Fibroblast of upper back skin (primary cell): ENCODE measurements around the gene CYP26A1.
A peak's percentile ranks its signal among the peaks of the same experiment; 100 is the strongest.

Source experiments
- DNase-seq: peaks from one replicate; pipeline ENCODE4 v3.0.0-alpha.2; 2013

Gene CYP26A1

DNA sequence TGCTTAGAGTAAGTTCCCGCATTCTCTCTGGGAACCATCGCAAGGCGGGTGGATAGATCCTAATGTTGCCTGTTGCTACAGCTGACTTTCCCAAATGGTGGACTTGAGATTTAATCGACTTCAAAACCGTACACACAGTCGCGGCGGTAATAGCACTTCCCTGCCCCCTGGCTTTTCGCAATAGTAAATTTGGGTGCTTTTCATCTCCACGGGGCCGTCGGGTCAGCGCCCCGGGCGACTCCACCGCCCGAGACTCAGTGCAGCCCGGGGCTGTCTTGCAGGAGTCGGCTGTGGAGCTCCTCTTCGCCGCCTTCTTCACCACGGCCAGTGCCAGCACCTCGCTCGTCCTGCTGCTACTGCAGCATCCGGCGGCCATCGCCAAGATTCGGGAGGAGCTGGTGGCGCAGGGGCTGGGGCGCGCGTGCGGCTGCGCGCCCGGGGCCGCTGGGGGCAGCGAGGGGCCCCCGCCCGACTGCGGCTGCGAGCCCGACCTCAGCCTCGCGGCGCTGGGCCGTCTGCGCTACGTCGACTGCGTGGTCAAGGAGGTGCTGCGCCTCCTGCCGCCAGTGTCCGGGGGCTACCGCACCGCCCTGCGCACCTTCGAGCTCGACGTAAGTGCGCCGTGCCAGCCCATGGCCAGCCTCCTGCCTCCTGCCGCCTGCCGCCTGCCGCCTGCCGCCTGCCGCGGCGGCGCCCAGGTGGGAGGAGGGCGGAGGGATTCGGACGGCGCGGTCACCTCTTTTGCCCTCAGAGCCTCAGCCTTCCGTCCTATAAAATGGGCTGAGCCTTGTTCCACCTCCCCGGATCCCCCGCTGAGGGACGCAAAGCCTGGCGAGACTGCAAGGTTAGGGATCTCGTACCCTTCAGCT lies 7.8 kb upstream of the CYP26A1 start:
- no peak for DNase-seq

DNA sequence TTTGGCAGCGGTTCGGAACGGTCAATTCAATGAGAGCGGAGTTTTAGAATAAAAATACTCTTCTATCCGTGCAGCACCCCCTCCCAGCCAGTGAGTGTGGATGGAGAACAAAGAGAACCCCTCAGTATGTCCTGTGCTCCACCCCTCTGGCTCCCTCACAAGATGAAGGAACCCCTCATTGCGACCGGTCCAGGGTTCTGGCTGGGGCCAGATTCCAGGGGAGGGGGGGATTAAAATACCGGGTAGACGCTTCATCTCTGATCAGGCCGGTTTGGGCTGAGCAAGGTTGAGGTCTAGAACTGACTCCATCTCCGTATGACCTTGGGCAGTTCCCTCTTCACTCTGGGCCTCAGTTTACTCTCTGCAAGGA lies 7.2 kb upstream of the CYP26A1 start:
- no peak for DNase-seq

DNA sequence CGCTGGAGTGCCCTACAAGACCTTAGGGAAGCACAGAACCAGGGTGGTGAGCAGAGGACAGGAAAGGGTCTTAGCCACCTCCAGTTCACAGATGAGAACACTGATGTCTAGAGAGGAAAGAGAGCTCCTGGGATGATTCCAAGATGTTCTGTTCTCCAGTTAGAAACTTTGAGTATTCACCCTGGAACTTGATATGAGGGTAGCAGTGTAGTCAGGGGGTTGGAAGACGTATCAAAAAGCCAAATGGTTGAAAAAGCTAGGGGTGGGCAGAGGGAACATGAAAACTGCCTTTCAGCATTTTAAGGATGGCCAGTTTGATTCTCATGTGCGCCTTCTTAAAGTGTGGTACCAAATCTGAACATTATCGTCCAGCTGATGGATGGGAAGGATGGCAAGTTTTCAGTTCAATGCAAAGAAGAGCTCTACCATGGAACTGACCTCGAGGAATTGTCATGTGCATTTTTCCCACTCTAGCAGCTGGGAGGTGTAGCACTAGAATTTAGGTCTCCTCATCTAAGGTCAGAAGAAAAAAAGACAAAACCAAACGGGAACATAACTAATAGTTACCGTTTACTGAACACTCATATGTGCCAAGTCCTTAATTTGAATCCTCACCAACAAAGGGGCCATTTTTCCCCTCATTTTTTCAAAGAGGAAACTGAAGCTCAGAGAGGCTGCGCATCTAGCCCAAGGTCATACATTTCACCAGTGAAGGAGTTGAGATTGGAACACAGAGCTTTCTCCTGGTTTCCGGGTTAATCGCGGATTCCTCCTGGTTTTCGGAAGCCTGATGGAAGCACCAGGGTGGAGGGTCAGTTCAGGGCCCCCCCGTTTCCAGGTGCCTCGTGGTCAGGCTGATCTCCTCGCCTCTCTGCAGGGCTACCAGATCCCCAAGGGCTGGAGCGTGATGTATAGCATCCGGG lies 6.0 kb upstream of the CYP26A1 start:
- no peak for DNase-seq

DNA sequence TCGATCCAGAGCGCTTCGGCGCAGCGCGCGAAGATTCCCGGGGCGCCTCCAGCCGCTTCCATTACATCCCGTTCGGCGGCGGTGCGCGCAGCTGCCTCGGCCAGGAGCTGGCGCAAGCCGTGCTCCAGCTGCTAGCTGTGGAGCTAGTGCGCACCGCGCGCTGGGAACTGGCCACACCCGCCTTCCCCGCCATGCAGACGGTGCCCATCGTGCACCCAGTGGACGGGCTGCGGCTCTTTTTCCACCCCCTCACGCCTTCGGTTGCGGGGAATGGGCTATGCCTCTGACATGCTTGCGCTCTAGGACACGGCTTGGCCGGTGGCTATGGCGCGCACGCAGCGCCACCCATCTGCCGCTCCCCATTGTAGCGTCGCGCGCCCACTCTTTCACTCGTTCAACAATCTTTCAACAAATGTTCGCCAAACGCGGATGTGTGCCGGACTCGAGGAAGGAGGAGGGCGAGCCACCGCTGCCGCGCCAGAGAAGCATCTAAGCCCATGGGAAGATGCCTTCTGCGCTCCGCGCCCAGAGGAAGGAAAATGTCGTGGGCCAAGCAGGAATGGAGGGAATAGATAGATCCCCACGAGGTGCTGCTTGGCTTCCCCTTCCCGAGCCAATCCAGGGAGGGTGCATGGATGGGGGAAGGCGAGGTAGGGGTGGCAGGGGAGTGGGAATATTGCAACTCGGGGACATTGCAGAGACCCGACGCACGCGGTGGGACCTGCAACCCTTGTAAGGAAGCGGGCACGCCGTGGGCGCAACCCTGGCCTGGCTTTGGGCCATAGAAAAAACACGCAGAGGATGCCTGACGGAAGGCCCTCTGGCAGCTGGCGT lies 5.1 kb upstream of the CYP26A1 start:
- DNase-seq = peak; percentile 16

DNA sequence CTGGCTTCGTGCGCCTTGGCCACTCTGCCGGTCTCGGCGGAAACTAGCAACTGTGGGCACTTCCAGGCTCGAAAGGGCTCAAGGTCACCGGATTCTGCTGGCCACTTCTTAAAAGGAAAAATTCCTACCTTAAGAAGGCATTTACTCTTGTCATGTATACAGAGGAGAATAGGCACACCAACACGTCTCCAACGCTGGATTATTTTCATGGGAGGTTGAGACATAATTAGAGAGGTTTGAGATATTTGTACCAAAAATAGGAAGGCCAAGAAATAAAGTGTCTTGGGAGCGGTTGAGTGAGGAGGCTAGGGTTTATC lies 4.5 kb upstream of the CYP26A1 start:
- no peak for DNase-seq

DNA sequence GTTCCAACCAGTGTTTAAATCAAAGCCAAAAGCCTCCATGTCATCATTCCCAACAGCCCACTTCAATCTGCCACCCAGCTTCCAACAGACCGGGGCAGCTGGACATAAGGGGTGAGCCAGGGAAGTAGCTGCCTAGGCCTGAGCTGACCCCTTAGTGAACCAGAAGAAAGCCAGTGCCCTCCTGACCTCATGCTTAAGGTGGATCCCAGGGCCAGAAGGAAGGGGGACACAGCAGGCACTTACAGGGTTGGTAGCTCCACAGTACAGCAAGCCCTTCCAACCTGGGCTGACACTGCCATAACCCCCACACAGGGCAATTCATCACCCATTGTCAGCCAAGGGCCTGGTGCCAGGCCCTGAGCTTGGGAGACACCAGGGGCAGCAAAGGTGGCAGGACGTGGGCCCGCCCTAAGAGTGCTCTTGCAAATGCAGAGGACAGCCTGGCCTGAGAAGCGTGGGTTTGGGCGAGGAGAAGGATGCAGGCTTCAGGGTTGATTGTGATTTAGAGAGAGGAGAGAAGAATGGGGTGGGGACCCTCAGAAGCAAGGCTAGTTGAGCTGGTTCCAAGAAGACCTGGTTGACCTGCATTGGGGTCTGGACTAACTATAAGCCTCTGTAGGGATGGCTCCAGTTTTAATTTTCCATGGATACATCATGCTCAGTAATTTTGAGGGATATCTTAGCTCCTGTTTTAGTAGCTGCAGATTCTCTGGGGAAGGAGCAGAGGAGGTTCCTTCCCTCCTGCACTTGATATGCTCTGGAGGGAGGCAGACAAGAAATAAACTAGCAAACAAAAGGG lies 3.1 kb upstream of the CYP26A1 start:
- no peak for DNase-seq

DNA sequence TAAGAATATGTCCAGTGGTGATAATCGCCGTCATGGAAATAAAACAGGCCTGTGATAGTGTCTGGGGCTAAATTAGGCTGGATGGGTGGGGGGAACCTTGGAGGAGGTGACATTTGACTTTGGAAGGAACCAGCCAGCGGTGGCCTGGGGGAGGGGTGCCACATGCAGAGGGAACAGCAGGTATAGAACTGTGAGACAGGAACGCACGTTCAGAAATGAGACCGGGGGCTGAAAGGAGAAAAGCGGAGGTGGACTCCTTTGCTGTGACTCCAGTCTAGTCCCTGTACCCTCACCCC lies 2.6 kb upstream of the CYP26A1 start:
- DNase-seq = no peak

DNA sequence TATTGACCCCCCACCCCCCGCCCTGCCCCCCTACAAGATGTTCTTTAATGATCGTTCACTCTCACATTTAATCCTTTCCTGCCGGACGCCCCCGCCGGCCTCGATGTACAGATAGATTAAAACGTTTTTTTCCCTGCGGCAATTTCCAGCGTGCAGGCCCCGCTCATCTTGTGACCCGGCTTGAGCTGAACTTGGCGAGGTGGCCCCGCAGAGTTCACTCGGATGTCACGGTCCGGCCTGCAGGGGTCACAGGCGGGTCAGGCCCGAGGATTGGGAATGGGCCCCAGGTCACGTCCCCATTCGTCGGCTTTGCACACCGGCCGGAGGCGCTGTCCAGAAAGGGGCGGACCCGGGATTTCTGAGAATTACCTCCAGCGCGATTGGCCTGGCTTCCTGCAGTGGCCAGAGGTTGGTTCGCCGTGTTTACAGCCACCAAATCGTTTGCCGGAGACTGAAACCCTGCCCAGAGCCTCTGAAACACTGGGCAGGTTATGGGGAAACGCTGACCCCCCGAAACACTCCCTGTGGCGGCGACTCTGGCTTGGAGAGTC lies 1.9 kb upstream of the CYP26A1 start:
- DNase-seq = no peak

DNA sequence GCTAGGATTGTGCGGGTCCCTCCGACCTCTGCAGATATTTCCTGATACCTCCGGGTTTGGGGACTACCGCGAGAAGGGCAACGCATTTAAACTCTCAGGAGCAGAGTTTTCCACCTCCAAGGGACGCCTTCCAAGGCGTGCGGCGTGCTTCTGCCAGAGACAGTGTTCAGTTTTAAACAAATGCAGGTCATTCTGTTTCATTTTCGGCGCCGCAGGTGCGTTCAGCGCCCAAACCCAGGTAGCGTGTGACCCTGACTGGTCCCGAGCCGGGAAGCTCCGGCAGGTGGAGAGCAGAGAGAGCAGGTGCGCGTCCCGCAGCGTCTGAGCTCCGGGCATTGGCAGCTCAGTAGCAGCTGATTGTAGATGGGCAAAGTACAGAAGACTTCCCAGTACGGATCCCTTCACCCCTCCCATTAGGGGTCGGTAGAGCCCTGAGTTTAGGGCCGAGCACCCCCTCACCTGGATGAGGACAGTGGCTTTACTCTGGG lies 1.4 kb upstream of the CYP26A1 start:
- DNase-seq = no peak

DNA sequence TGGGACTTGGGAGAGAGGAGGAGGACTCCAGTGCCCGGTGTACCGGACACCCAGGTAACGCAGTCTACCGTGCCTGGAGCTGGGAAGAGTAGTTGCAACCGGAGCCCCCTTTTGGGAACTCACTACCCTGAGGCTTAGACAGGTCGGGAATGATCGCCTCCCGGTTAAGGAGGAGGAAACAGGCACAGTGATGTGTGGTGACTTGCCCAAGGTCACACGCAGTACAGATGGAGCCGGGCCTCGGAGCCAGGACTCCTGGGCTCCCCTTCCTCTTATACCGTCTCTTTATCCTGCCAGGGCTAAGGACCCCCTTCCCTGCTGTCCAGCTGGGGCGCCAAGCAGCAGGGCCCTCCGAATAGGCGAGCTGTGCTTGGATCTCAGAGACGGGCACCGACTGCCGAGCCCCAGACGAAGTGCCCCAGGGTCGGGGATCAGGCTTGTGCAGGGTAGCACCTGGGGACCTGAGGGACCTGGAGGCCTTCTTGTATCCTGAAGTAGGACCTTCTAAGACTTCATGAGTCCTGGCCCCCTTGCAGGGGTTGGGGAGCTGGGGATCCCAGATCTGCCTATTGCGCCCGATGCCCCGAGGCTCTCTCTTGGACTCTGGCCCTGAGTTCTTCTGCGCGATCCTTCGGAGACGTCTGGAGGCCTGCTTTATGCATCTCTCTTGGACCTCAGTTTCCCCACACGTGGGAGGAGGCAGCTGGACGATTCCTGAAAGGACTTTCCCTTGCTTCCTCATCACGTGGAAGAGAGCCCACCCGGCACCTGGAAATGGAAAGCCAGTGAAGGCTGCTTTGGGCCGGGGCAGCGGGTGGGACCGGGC lies 767 bp upstream of the CYP26A1 start:
- no peak for DNase-seq

DNA sequence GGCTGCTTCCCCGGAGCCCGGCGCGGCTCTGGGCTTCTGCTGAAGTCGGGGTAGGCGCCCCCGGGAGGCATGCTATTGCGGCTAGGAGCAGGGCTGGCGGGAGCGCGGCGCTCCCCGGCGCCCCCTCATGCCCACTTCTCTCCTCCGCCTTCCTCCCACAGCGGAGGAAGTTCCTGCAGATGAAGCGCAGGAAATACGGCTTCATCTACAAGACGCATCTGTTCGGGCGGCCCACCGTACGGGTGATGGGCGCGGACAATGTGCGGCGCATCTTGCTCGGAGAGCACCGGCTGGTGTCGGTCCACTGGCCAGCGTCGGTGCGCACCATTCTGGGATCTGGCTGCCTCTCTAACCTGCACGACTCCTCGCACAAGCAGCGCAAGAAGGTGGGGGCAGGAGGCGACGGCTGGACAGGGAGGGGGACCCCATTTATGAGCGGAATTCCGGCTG lies 479 bp downstream of the CYP26A1 start:
- DNase-seq = no peak

DNA sequence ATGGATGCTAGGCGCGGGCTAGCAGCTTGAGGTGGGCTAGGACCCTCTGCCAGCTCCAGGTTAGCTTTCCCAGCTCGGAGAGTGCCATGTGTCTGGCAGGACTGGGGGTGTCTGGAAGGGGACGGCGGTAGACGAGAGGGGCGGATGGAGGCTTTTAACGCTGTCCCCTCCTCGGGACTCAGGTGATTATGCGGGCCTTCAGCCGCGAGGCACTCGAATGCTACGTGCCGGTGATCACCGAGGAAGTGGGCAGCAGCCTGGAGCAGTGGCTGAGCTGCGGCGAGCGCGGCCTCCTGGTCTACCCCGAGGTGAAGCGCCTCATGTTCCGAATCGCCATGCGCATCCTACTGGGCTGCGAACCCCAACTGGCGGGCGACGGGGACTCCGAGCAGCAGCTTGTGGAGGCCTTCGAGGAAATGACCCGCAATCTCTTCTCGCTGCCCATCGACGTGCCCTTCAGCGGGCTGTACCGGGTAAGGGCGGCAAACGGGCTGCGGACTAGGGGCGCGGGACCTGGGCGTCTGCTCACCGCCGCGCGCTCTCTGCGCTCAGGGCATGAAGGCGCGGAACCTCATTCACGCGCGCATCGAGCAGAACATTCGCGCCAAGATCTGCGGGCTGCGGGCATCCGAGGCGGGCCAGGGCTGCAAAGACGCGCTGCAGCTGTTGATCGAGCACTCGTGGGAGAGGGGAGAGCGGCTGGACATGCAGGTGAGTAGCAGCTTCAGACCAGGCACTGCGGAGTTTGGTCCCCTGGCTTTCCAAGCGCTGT lies 1.1 kb downstream of the CYP26A1 start:
- DNase-seq = no peak

DNA sequence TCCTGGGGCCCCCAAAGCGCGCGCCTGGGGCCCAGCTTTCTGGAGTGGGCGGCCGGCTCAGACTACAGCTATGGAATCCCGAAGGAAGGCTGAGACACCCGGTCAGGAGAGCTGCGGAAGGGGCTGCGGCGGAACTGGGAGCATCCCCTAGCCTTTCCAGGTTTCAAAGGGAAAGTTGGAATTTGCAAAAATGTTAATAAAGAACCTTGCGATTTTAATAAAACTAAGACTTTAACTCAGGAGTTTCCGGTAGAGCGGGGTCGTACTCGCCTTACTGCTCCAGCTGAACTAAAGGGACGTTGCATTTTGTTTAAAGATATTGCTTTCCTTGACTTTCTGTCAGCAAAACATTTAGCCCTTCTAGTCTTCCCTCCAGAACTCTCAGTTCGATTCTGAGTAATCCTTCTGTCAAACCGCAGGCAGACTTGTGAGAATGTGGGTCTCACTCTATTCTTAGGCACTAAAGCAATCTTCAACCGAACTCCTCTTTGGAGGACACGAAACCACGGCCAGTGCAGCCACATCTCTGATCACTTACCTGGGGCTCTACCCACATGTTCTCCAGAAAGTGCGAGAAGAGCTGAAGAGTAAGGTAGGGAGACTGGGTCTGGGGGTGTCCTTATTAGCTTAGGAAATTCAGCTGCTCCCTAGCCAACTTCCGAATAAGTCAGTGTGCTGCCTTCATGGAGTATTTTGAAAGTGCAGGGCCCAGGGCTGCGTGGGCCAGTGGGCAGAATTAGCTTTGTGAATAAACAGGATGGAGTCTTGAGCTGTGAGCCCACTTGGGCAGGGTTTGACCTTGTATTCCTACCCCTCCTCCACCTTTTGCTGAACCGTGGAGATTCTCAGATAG lies 1.9 kb downstream of the CYP26A1 start:
- DNase-seq = no peak

DNA sequence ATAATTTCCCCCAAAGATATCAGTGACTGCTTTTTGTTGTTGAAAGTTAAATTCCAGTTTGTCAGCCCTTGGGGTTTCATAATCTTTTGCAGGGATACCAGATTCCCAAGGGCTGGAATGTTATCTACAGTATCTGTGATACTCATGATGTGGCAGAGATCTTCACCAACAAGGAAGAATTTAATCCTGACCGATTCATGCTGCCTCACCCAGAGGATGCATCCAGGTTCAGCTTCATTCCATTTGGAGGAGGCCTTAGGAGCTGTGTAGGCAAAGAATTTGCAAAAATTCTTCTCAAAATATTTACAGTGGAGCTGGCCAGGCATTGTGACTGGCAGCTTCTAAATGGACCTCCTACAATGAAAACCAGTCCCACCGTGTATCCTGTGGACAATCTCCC lies 3.2 kb downstream of the CYP26A1 start:
- peak; percentile 13 for DNase-seq

DNA sequence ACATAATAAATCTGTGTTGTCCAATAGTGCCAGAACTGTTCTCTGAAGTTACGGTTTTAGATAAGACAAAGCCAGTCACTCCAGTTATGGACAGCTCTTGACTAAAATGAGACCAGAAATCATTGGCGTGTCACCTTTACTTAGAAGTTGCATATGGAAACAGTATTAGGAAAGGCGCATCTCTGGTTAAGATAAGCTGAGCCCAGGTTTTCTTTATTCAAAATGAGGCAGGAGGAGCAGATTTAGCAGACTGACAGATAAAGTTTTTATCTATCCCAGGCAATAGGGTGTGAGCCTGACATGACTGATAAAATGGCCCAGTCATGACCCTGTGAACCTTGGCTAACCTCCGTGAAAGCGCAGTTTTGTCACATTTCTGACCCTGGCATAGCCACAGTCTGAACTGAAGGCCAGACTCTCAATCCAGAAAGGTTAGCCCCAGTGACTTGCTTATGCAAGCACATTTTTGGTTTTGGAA lies 4.2 kb downstream of the CYP26A1 start:
- no peak for DNase-seq

DNA sequence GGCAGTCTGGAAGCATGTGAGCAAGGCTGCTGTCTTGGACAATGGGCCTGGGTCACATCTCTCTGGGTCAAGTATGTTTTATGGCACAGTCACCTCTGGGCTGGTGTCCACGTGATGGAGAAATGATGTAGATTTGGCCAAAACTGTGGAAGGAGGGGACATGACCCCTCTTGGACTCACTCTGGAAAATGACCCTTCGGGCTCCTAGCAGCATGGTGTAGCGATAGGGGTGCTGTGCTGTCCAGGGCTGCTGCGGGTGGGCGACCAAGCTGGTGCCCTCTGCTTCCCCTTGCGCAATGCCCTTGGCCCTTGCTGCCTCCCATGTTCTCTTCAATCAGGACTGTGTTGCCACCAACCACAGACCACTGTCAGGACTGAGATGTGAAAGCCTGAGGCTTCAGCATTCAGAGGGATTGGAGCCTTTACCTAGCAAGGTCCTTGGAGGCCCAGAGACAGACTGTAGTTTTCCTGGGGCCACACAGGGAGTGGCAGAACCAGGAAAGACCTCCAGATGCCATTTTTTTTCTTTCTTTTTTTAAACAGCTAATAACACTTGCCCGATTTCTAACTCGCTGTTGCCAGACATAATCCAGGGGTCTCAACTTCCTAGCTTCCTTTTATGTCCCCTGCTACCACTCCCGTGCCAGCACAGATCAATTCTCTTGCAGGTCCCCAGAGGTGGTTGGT lies 6.1 kb downstream of the CYP26A1 start:
- no peak for DNase-seq

DNA sequence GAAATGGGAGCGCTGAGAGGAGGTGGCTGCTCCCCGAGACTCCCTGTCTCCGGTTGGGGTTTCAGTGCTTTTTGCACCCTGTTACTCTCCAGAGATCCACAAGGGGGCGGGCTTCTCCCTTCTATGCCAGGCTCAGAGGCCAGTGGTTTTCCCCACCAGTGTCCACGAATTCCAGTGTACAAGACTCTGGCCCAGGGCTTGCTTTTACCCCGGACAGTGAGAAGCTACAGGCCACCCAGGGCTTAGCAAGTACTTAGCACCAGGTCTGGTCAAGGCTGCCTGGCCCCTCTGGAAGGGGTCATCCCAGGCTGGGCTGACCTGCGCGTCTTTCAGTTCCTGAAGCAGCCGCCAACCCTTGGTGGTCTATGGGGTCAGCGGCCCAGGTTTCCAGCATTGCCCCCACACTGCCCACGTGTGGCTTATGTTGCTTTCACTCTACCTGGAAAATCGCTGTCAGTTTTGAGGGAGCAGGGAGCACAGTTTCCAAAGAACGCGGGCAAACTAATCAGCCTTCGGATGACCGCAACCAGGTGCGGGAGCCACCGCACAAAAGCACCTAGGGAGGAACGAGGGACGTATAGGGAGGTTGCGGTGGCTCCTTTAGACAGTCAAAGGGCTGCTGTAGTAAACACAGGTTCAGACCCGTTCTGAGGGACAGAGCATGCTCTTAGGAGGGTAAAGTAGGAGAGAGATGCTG lies 6.8 kb downstream of the CYP26A1 start:
- peak; percentile 62 for DNase-seq

DNA sequence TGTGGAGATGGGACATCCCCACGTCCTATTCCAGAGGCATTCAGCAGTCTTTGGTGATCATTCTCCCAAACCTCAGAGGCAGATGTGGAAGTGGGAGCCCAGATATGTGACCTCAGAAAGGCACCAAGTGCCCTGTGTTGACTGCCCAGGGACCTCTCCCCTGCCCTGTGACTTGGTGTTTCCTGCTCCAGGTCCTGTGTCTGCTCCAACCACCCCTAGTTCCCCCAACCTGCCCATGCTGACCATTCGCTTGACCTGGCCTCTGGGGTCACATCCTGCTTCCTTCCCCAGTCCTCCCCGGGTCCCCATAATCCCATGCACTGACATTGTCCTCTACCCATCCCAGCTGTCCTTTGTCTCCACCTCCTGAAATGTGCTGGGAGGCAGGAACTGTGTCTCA lies 7.6 kb downstream of the CYP26A1 start:
- no peak for DNase-seq
